ENCODE results near the gene ATP8B3. TPM values are rescaled to one million over a fixed set of nuclear protein-coding genes. Genes with fewer than 3 reads are reported as not detected.

The ATP8B3 gene
- total and polyA plus RNA-seq, 9 of the 15 experiments (the other 6 are each of a cell fraction or from before 2014, with no cell fraction given): 1.2 to 12.3 (median 3.8) TPM

GRCh38 chr19:1860042-1860775 is 48.1 kb upstream of the ATP8B3 start (continued):
- TF ChIP-seq, protein P1, sequence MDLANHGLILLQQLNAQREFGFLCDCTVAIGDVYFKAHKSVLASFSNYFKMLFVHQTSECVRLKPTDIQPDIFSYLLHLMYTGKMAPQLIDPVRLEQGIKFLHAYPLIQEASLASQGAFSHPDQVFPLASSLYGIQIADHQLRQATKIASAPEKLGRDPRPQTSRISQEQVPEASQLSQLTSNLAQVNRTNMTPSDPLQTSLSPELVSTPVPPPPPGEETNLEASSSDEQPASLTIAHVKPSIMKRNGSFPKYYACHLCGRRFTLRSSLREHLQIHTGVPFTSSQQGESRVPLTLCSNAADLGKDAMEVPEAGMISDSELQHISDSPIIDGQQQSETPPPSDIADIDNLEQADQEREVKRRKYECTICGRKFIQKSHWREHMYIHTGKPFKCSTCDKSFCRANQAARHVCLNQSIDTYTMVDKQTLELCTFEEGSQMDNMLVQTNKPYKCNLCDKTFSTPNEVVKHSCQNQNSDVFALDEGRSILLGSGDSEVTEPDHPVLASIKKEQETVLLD (IDR thresholded peaks at IDR 0.05): no peak
- TF ChIP-seq ZNF354B (CRISPR knock-in tag; IDR thresholded peaks at IDR 0.05): no peak
- TF ChIP-seq SUPT5H (IDR thresholded peaks at IDR 0.05): no peak
- 0 out of 4 replicates have a peak, but pooled peaks of 1 of the 2 experiments have one; percentile 21 for TF ChIP-seq MAZ (CRISPR knock-in tag; conservative IDR thresholded peaks at IDR 0.05 in 1 of 2, IDR thresholded peaks at IDR 0.05 in 1 of 2)
- TF ChIP-seq TAF15 (IDR thresholded peaks at IDR 0.05; ENCODE audit: low read depth, low read length): no peak
- TF ChIP-seq, protein P2, sequence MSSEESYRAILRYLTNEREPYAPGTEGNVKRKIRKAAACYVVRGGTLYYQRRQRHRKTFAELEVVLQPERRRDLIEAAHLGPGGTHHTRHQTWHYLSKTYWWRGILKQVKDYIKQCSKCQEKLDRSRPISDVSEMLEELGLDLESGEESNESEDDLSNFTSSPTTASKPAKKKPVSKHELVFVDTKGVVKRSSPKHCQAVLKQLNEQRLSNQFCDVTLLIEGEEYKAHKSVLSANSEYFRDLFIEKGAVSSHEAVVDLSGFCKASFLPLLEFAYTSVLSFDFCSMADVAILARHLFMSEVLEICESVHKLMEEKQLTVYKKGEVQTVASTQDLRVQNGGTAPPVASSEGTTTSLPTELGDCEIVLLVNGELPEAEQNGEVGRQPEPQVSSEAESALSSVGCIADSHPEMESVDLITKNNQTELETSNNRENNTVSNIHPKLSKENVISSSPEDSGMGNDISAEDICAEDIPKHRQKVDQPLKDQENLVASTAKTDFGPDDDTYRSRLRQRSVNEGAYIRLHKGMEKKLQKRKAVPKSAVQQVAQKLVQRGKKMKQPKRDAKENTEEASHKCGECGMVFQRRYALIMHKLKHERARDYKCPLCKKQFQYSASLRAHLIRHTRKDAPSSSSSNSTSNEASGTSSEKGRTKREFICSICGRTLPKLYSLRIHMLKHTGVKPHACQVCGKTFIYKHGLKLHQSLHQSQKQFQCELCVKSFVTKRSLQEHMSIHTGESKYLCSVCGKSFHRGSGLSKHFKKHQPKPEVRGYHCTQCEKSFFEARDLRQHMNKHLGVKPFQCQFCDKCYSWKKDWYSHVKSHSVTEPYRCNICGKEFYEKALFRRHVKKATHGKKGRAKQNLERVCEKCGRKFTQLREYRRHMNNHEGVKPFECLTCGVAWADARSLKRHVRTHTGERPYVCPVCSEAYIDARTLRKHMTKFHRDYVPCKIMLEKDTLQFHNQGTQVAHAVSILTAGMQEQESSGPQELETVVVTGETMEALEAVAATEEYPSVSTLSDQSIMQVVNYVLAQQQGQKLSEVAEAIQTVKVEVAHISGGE (CRISPR knock-in tag; IDR thresholded peaks at IDR 0.05): no peak
- TF ChIP-seq, protein P3, sequence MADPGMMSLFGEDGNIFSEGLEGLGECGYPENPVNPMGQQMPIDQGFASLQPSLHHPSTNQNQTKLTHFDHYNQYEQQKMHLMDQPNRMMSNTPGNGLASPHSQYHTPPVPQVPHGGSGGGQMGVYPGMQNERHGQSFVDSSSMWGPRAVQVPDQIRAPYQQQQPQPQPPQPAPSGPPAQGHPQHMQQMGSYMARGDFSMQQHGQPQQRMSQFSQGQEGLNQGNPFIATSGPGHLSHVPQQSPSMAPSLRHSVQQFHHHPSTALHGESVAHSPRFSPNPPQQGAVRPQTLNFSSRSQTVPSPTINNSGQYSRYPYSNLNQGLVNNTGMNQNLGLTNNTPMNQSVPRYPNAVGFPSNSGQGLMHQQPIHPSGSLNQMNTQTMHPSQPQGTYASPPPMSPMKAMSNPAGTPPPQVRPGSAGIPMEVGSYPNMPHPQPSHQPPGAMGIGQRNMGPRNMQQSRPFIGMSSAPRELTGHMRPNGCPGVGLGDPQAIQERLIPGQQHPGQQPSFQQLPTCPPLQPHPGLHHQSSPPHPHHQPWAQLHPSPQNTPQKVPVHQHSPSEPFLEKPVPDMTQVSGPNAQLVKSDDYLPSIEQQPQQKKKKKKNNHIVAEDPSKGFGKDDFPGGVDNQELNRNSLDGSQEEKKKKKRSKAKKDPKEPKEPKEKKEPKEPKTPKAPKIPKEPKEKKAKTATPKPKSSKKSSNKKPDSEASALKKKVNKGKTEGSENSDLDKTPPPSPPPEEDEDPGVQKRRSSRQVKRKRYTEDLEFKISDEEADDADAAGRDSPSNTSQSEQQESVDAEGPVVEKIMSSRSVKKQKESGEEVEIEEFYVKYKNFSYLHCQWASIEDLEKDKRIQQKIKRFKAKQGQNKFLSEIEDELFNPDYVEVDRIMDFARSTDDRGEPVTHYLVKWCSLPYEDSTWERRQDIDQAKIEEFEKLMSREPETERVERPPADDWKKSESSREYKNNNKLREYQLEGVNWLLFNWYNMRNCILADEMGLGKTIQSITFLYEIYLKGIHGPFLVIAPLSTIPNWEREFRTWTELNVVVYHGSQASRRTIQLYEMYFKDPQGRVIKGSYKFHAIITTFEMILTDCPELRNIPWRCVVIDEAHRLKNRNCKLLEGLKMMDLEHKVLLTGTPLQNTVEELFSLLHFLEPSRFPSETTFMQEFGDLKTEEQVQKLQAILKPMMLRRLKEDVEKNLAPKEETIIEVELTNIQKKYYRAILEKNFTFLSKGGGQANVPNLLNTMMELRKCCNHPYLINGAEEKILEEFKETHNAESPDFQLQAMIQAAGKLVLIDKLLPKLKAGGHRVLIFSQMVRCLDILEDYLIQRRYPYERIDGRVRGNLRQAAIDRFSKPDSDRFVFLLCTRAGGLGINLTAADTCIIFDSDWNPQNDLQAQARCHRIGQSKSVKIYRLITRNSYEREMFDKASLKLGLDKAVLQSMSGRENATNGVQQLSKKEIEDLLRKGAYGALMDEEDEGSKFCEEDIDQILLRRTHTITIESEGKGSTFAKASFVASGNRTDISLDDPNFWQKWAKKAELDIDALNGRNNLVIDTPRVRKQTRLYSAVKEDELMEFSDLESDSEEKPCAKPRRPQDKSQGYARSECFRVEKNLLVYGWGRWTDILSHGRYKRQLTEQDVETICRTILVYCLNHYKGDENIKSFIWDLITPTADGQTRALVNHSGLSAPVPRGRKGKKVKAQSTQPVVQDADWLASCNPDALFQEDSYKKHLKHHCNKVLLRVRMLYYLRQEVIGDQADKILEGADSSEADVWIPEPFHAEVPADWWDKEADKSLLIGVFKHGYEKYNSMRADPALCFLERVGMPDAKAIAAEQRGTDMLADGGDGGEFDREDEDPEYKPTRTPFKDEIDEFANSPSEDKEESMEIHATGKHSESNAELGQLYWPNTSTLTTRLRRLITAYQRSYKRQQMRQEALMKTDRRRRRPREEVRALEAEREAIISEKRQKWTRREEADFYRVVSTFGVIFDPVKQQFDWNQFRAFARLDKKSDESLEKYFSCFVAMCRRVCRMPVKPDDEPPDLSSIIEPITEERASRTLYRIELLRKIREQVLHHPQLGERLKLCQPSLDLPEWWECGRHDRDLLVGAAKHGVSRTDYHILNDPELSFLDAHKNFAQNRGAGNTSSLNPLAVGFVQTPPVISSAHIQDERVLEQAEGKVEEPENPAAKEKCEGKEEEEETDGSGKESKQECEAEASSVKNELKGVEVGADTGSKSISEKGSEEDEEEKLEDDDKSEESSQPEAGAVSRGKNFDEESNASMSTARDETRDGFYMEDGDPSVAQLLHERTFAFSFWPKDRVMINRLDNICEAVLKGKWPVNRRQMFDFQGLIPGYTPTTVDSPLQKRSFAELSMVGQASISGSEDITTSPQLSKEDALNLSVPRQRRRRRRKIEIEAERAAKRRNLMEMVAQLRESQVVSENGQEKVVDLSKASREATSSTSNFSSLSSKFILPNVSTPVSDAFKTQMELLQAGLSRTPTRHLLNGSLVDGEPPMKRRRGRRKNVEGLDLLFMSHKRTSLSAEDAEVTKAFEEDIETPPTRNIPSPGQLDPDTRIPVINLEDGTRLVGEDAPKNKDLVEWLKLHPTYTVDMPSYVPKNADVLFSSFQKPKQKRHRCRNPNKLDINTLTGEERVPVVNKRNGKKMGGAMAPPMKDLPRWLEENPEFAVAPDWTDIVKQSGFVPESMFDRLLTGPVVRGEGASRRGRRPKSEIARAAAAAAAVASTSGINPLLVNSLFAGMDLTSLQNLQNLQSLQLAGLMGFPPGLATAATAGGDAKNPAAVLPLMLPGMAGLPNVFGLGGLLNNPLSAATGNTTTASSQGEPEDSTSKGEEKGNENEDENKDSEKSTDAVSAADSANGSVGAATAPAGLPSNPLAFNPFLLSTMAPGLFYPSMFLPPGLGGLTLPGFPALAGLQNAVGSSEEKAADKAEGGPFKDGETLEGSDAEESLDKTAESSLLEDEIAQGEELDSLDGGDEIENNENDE (IDR thresholded peaks at IDR 0.05; ENCODE audit: low read depth, low read length): no peak
- TF ChIP-seq ZBTB7A (IDR thresholded peaks at IDR 0.05; ENCODE audit: borderline replicate concordance, control insufficient read depth, low read depth, low read length): peak; percentile 23; the same call in 1 of the 2 replicates
